PC-9 (cell line): Measurements from ENCODE around the gene IGF2. TPM values are rescaled to one million over a fixed set of nuclear protein-coding genes. Genes with fewer than 3 reads are reported as not detected.

ENCODE experiments used
- BruUV-seq: library from RNA; stranded (reverse); fragments of 400-500 nt; replicated peaks from 2 replicates; lab custom pipeline; 2021; lab: Mats Ljungman, UMichigan
- CTCF ChIA-PET: fragments of 300-600 bp; sonication (Branson Sonifier 250); formaldehyde crosslinking; loops from one replicate; lab custom pipeline; 2022; ENCODE audit warnings: antibody characterized with exemption; lab: Charles Lee
- POLR2A ChIA-PET: fragments of 300-600 bp; sonication (Branson Sonifier 250); formaldehyde crosslinking; loops from one replicate; lab custom pipeline; 2022; ENCODE audit warnings: antibody characterized with exemption; ENCODE audit not compliant: unreplicated experiment; lab: Charles Lee
- DNase-seq, 2 experiments: peaks; one replicate each; pipeline versions ENCODE4 v3.0.0 to v3.0.0-alpha.2; 2015 to 2022; ENCODE audit warnings: mixed read lengths in 1 of 2
- H2AFZ ChIP-seq: fragments of 200-600 bp; sonication (generic); 2 replicates; pipeline ENCODE4 v1.8.1; 2017; ENCODE audit warnings: antibody characterized with exemption
- H3F3A ChIP-seq: fragments of 200-600 bp; sonication (generic); 2 replicates; pipeline ENCODE4 v1.8.1; 2017; ENCODE audit warnings: antibody characterized with exemption, mild to moderate bottlenecking, low read depth; ENCODE audit not compliant: insufficient read depth
- H3K27ac ChIP-seq: fragments of 200-600 bp; sonication (generic); 2 replicates; pipeline ENCODE4 v1.6.1; 2016; ENCODE audit warnings: mixed run types
- H3K27me3 ChIP-seq: fragments of 200-600 bp; sonication (generic); 2 replicates; pipeline ENCODE4 v1.6.1; 2016; ENCODE audit warnings: low read depth, mixed run types; ENCODE audit not compliant: insufficient read depth
- H3K36me3 ChIP-seq: fragments of 200-600 bp; sonication (generic); 2 replicates; pipeline ENCODE4 v1.6.1; 2016; ENCODE audit warnings: low read depth, mixed run types
- H3K4me1 ChIP-seq: fragments of 200-600 bp; sonication (generic); replicated peaks from 2 replicates; pipeline ENCODE4 v1.6.1; 2016; ENCODE audit warnings: mixed run types; ENCODE audit not compliant: insufficient read depth
- H3K4me2 ChIP-seq: fragments of 200-600 bp; sonication (generic); 2 replicates; pipeline ENCODE4 v1.6.1; 2017; ENCODE audit warnings: mixed run types
- H3K4me3 ChIP-seq: fragments of 200-600 bp; sonication (generic); 2 replicates; pipeline ENCODE4 v1.6.1; 2016; ENCODE audit warnings: mixed run types
- H3K79me2 ChIP-seq: fragments of 200-600 bp; sonication (generic); 2 replicates; pipeline ENCODE4 v1.6.1; 2017; ENCODE audit warnings: low read depth, mixed run types
- H3K9me2 ChIP-seq: fragments of 200-600 bp; sonication (generic); 2 replicates; pipeline ENCODE4 v1.8.1; 2017; ENCODE audit warnings: mild to moderate bottlenecking; ENCODE audit not compliant: insufficient read depth
- H3K9me3 ChIP-seq: fragments of 200-600 bp; sonication (generic); 2 replicates; pipeline ENCODE4 v1.8.1; 2016; ENCODE audit warnings: low read depth; ENCODE audit not compliant: insufficient read depth
- H4K20me1 ChIP-seq: fragments of 200-600 bp; sonication (generic); 2 replicates; pipeline ENCODE4 v1.8.1; 2017; ENCODE audit not compliant: insufficient read depth
- EZH2 ChIP-seq: fragments of 200-600 bp; sonication (generic); IDR thresholded peaks from 2 replicates; pipeline ENCODE4 v1.8.0; 2017; ENCODE audit warnings: antibody characterized with exemption, low read depth
- intact Hi-C: fragments of 100-400 bp; cut with micrococcal nuclease; formaldehyde crosslinking; loops from one replicate; pipeline ENCODE4 v1.10.0; 2022; ENCODE audit not compliant: unreplicated experiment
- total RNA-seq: library from RNA; stranded (reverse); gene quantifications from 2 replicates; pipeline ENCODE4 v1.2.3, GENCODE V29; 2021
- TF ChIP-seq, protein P1 (sequence below): fragments of 200-600 bp; sonication (generic); conservative IDR thresholded peaks from 2 replicates; pipeline ENCODE4 v1.6.1; 2017; ENCODE audit warnings: mixed run types, antibody characterized with exemption, mild to moderate bottlenecking, moderate library complexity

Gene IGF2
- total RNA-seq, 1 experiment from 2014 or later, result 0.24 TPM

- Histone ChIP-seq H3K9me3 (no peaks in the 10 kb centered on the region), H2AFZ (no peak overlapping the region), H3K79me2 (no peaks in the 10 kb centered on the region), H3K4me2 (no peak overlapping the region), H3K36me3 (no peaks in the 10 kb centered on the region), H3K9me2 (no peaks in the 10 kb centered on the region), H3K4me1 (peaks cover 7% of the 10 kb centered on the region; the same call in 1 of the 2 replicates), H3K4me3 (no peak overlapping the region), H3F3A (peaks cover 8% of the 10 kb centered on the region; the same call in 1 of the 2 replicates), H3K27me3 (peaks cover 15% of the 10 kb centered on the region; the same call in 1 of the 2 replicates), H3K27ac (no peak overlapping the region), H4K20me1 (no peaks in the 10 kb centered on the region)
- intact Hi-C loops, result no loop called here
- ChIA-PET CTCF (no interaction called here), POLR2A (no interaction called here)
- no peak for DNase-seq
- TF ChIP-seq, protein P1, sequence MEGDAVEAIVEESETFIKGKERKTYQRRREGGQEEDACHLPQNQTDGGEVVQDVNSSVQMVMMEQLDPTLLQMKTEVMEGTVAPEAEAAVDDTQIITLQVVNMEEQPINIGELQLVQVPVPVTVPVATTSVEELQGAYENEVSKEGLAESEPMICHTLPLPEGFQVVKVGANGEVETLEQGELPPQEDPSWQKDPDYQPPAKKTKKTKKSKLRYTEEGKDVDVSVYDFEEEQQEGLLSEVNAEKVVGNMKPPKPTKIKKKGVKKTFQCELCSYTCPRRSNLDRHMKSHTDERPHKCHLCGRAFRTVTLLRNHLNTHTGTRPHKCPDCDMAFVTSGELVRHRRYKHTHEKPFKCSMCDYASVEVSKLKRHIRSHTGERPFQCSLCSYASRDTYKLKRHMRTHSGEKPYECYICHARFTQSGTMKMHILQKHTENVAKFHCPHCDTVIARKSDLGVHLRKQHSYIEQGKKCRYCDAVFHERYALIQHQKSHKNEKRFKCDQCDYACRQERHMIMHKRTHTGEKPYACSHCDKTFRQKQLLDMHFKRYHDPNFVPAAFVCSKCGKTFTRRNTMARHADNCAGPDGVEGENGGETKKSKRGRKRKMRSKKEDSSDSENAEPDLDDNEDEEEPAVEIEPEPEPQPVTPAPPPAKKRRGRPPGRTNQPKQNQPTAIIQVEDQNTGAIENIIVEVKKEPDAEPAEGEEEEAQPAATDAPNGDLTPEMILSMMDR, result no peak
- TF ChIP-seq EZH2, result no peak
- no TSS peak for BruUV-seq
Measured at GRCh38 chr11:2147391-2147790, 8.2 kb upstream of the IGF2 start.

- Histone ChIP-seq H3K4me3 (no peak overlapping the region), H4K20me1 (no peaks in the 10 kb centered on the region), H3K27ac (no peak overlapping the region), H3K36me3 (no peaks in the 10 kb centered on the region), H3K27me3 (peaks cover 15% of the 10 kb centered on the region; the same call in 1 of the 2 replicates), H3K9me2 (no peaks in the 10 kb centered on the region), H3F3A (peaks cover 16% of the 10 kb centered on the region), H3K9me3 (no peaks in the 10 kb centered on the region), H3K4me1 (peaks cover 13% of the 10 kb centered on the region), H3K79me2 (no peaks in the 10 kb centered on the region), H2AFZ (no peak overlapping the region), H3K4me2 (no peak overlapping the region)
- POLR2A ChIA-PET, result no interaction called here
- DNase-seq, result no peak
- CTCF ChIA-PET, result interaction anchor here (1.0 kb wide), 1 partner anchor 24 kb away, joined by 8 read pairs; no protein-coding TSS in a partner anchor
- TF ChIP-seq EZH2, result no peak
- TF ChIP-seq, protein P1, result no peak
- BruUV-seq, result no TSS peak
- intact Hi-C loops, result no loop called here
Measured at GRCh38 chr11:2146051-2146450, 6.9 kb upstream of the IGF2 start.

GRCh38 chr11:2144544-2145248 lies 5.5 kb upstream of the IGF2 start:
- CTCF ChIA-PET, result no interaction called here
- TF ChIP-seq, protein P1, result no peak
- no peak for TF ChIP-seq EZH2
- H3K27me3 ChIP-seq, result peaks cover 15% of the 10 kb centered on the region; the same call in 1 of the 2 replicates

More at GRCh38 chr11:2144544-2145248, 5.5 kb upstream of the IGF2 start:
- Histone ChIP-seq H3K9me3 (no peaks in the 10 kb centered on the region), H3K4me3 (no peak overlapping the region), H3K79me2 (no peaks in the 10 kb centered on the region), H3K9me2 (no peaks in the 10 kb centered on the region), H3K36me3 (no peaks in the 10 kb centered on the region), H3K4me1 (peaks cover 13% of the 10 kb centered on the region), H2AFZ (no peak overlapping the region), H4K20me1 (no peaks in the 10 kb centered on the region), H3K4me2 (no peak overlapping the region), H3F3A (peaks cover 16% of the 10 kb centered on the region), H3K27ac (no peak overlapping the region)
- intact Hi-C loops, result no loop called here
- no peak for DNase-seq
- POLR2A ChIA-PET, result no interaction called here
- BruUV-seq, result no TSS peak
